Peyer's patch (tissue), 4 donors: ENCODE measurements around the gene DUOXA1.

Experiments used
- CTCF ChIP-seq, 6 experiments: fragments of 450-650 bp in 4 of 6; fragments of 200-600 bp in 2 of 6; sonication (generic) in 1 of 6; IDR thresholded peaks; one replicate each; pipeline ENCODE4 v1.5.1; 2017 to 2019; ENCODE audit warnings: antibody characterized with exemption in 6 of 6, mild to moderate bottlenecking in 3 of 6, moderate library complexity in 1 of 6
- POLR2A ChIP-seq, 2 donors: fragments of 450-650 bp; IDR thresholded peaks; one replicate each; pipeline ENCODE4 v1.5.1; 2017; ENCODE audit warnings: antibody characterized with exemption in 2 of 2, mild to moderate bottlenecking in 2 of 2, moderate library complexity in 2 of 2

- no peak for TF ChIP-seq POLR2A (IDR thresholded peaks at IDR 0.05)
- TF ChIP-seq CTCF (IDR thresholded peaks at IDR 0.05) = no peak
Measured at GRCh38 chr15:45095661-45096060, 34.0 kb downstream of the DUOXA1 start.
